NOMO-1 (cell line): Measurements from ENCODE around the gene YPEL2.

Source experiments
- DNase-seq, 2 experiments: peaks; one replicate each; lab custom pipeline; 2025; ENCODE audit not compliant: unreplicated experiment in 2 of 2; lab: John Stamatoyannopoulos, UW

YPEL2 gene

GRCh38 chr17:59355702-59356325 is 24.4 kb downstream of the YPEL2 start:
- DNase-seq, result no peak

- no peak for DNase-seq
These were observed 25.2 kb downstream of the YPEL2 start for GRCh38 chr17:59356543-59357218.

- no peak for DNase-seq
These were observed 25.8 kb downstream of the YPEL2 start for GRCh38 chr17:59357219-59357697.

GRCh38 chr17:59357929-59358328 is 26.5 kb downstream of the YPEL2 start:
- no peak for DNase-seq

GRCh38 chr17:59361386-59361785 is 29.9 kb downstream of the YPEL2 start:
- peak in 1 of 2 experiments; percentile 44 for DNase-seq

- DNase-seq, result peak in 1 of 2 experiments; percentile 24
These were observed 30.7 kb downstream of the YPEL2 start for GRCh38 chr17:59361916-59362810.

- DNase-seq, result no peak
These were observed 31.4 kb downstream of the YPEL2 start for GRCh38 chr17:59362811-59363205.

GRCh38 chr17:59365383-59365981 is 34.0 kb downstream of the YPEL2 start:
- DNase-seq, result no peak

GRCh38 chr17:59366040-59366757 is 34.7 kb downstream of the YPEL2 start:
- peak; percentile 24 to 41 for DNase-seq

- no peak for DNase-seq
These were observed 35.6 kb downstream of the YPEL2 start for GRCh38 chr17:59366773-59367656.

GRCh38 chr17:59367657-59368045 is 36.2 kb downstream of the YPEL2 start:
- DNase-seq, result no peak

GRCh38 chr17:59368218-59368857 is 36.9 kb downstream of the YPEL2 start:
- DNase-seq, result no peak

- no peak for DNase-seq
These were observed 37.8 kb downstream of the YPEL2 start for GRCh38 chr17:59369031-59369975.

GRCh38 chr17:59370593-59371299 is 39.3 kb downstream of the YPEL2 start:
- DNase-seq, result no peak

GRCh38 chr17:59371416-59372100 is 40.1 kb downstream of the YPEL2 start:
- DNase-seq, result no peak

- peak; percentile 64 to 83 for DNase-seq
These were observed 40.8 kb downstream of the YPEL2 start for GRCh38 chr17:59372138-59372751.
